IPS-15b (cell line): ENCODE results near the gene SPANXN1.
"Not testable (repeated sequence)": the region's sequence is repeated elsewhere in the genome, so short reads cannot be mapped to it uniquely, and the experiment has no call there.

Source experiments
- H3K27me3 ChIP-seq: one replicate; pipeline ENCODE4 v1.6.1; 2013; ENCODE audit warnings: low read length; ENCODE audit not compliant: control insufficient read depth, insufficient read depth
- H3K36me3 ChIP-seq: one replicate; pipeline ENCODE4 v1.6.1; 2013; ENCODE audit warnings: low read length; ENCODE audit not compliant: control insufficient read depth, insufficient read depth
- H3K4me1 ChIP-seq: one replicate; pipeline ENCODE4 v1.6.1; 2013; ENCODE audit warnings: mild to moderate bottlenecking, low read length; ENCODE audit not compliant: control insufficient read depth, insufficient read depth
- H3K4me3 ChIP-seq: one replicate; pipeline ENCODE4 v1.5.1; 2013; ENCODE audit warnings: low read depth, low read length
- H3K9ac ChIP-seq: one replicate; pipeline ENCODE4 v1.6.1; 2013; ENCODE audit warnings: low read depth, mild to moderate bottlenecking, low read length
- H3K9me3 ChIP-seq: one replicate; pipeline ENCODE4 v1.6.1; 2013; ENCODE audit warnings: mild to moderate bottlenecking, low read length; ENCODE audit not compliant: control insufficient read depth, insufficient read depth

SPANXN1 gene

DNA sequence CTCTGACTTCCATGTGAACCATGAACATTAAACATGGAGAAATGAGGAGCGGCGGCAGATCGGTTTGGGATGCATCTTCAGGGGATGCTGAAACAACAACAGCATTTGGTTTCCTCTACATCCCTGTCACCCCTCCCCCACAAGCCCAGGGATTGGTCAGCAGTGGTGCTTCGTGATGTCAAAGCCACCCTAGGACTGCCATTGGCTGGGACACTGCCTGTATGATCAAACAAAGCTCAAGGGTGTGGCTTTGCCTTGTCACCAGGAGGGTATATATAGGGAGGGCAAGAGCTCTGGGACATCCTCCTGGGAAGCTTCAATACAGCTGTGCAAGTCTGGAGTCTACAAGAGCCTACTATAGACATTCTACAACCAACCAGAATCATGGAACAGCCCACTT, at the start of gene SPANXN1:
SPANXN1 (plus strand) TSS at position 301 of the 400 bp plus-strand sequence; CDS start at position 385, 84 bp downstream.
- not testable (repeated sequence) for H3K9ac ChIP-seq, H3K36me3 ChIP-seq, H3K27me3 ChIP-seq, H3K9me3 ChIP-seq, H3K4me3 ChIP-seq, H3K4me1 ChIP-seq

DNA sequence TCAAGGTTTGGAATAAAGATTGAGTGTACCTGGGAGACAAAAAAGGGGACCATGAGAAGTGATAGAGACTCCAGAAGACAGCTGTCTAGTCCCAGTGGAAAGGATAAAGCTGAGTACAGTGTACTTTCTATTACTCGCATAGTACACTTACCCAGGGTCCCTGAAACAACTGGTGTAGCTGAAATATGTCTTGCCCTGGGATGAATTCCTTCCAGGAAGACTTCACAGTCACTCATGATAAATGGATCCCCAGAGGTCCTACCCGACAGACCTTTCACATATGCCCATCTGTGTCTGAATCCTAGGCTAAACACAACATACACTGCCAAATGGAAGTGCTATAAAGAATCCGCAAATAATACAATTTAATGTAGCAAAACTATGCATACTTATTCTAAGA, 48.2 kb upstream of the SPANXN1 start:
- Histone ChIP-seq H3K27me3 (no peaks in the 10 kb centered on the region), H3K4me3 (no peak overlapping the region), H3K9me3 (no peaks in the 10 kb centered on the region), H3K4me1 (no peaks in the 10 kb centered on the region), H3K9ac (no peak overlapping the region), H3K36me3 (no peaks in the 10 kb centered on the region)

DNA sequence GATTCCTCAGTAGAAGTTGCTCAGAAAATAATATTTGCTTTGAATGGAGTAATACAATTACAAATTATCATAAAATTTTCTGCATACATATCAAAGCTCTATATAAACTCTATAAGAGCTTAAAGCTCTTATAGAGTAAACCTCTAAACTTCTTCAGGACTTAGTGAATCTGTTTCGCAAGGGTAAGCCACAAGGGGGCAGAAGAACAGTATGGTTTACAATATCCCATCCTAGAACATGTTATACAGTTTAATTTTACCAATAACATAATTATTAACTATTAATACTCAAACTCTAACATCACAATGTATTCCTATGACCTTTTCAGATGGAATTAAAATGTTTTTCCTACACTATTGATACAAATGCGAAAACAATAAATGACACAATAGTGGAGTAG, 33.8 kb upstream of the SPANXN1 start:
- Histone ChIP-seq H3K9ac (no peak overlapping the region), H3K4me1 (no peaks in the 10 kb centered on the region), H3K36me3 (no peaks in the 10 kb centered on the region), H3K4me3 (no peak overlapping the region), H3K27me3 (no peaks in the 10 kb centered on the region), H3K9me3 (no peaks in the 10 kb centered on the region)

DNA sequence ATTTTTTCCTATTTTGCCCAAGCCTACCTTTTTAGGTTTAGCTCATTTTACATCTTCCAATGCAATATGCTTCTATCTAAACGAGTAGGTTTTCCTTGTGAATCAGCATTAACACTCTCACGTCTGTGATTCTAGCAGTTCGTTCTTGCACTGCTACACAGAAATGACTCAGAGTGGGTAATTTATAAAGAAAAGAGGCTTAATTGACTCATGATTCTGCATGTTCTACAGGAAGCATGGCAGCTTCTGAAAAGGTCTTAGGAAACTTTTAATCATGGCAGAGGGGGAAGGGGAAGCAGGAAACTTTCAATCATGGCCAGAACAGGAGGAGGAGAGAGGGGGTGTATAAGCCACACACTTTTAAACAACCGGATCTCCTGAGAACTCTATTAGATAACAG, 44.9 kb downstream of the SPANXN1 start:
- Histone ChIP-seq H3K9ac (no peak overlapping the region), H3K36me3 (no peaks in the 10 kb centered on the region), H3K27me3 (no peaks in the 10 kb centered on the region), H3K9me3 (no peaks in the 10 kb centered on the region), H3K4me1 (no peaks in the 10 kb centered on the region), H3K4me3 (no peak overlapping the region)
